Right atrium auricular region (tissue), 2 donors: ENCODE results near the gene IVD. TPM values are rescaled to one million over a fixed set of nuclear protein-coding genes. Genes with fewer than 3 reads are reported as not detected.
A peak's percentile ranks its signal among the peaks of the same experiment; 100 is the strongest.

Experiments
- DNase-seq: peaks from one replicate; pipeline ENCODE4 v3.0.0-alpha.2; 2019; ENCODE audit warnings: low spot score
- H3K27ac ChIP-seq, 2 donors: fragments of 200-600 bp; sonication (generic); 1 replicate in 1 of 2; 2 replicates in 1 of 2; pipeline ENCODE4 v1.5.1; 2016 to 2019
- H3K27me3 ChIP-seq, 2 donors: fragments of 200-600 bp; sonication (generic); one replicate each; pipeline versions ENCODE4 v1.5.1 to v1.6.0; 2017 to 2019
- H3K36me3 ChIP-seq: fragments of 200-600 bp; sonication (generic); one replicate; pipeline ENCODE4 v1.5.1; 2016
- H3K4me1 ChIP-seq, 2 donors: fragments of 200-600 bp; sonication (generic); one replicate each; pipeline versions ENCODE4 v1.5.1 to v1.6.0; 2017 to 2019
- H3K4me3 ChIP-seq, 2 donors: fragments of 200-600 bp; sonication (generic); 1 replicate in 1 of 2; 2 replicates in 1 of 2; pipeline ENCODE4 v1.5.1; 2017 to 2019; ENCODE audit warnings: mild to moderate bottlenecking in 1 of 2, moderate library complexity in 1 of 2
- H3K9me3 ChIP-seq, 2 donors: fragments of 200-600 bp; sonication (generic); one replicate each; pipeline ENCODE4 v1.5.1; 2019
- CTCF ChIP-seq, 2 donors: fragments of 200-600 bp; sonication (generic); IDR thresholded peaks; one replicate each; pipeline ENCODE4 v1.5.1; 2019; ENCODE audit warnings: antibody characterized with exemption in 2 of 2
- total RNA-seq, 2 donors: library from RNA; depleted of rRNA; stranded (reverse); fragments of >200 nt; gene quantifications; one replicate each; pipeline ENCODE4 v1.1.0, GENCODE V29; 2016

The IVD gene
- total RNA-seq, 2 donors from 2014 or later = 49.1 to 65.3 TPM

- H3K4me3 ChIP-seq = no peak overlapping the region
- H3K27ac ChIP-seq = peak overlapping the region; percentile 61 to 76
Measured at GRCh38 chr15:40421246-40422157, 15.9 kb downstream of the IVD start.

GRCh38 chr15:40424483-40425115 lies 19.0 kb downstream of the IVD start:
- no peak overlapping the region for H3K4me3 ChIP-seq
- peaks cover 0 to 25% of the 10 kb centered on the region in 2 donors for H3K4me1 ChIP-seq
- no peak for DNase-seq
- no peaks in the 10 kb centered on the region for H3K36me3 ChIP-seq
- no peak overlapping the region for H3K27ac ChIP-seq
- TF ChIP-seq CTCF (IDR thresholded peaks at IDR 0.05) = no peak
- H3K9me3 ChIP-seq = no peaks in the 10 kb centered on the region
- H3K27me3 ChIP-seq = no peaks in the 10 kb centered on the region

More at GRCh38 chr15:40421246-40422157, 15.9 kb downstream of the IVD start:
- peak; percentile 91 to 96 for TF ChIP-seq CTCF (IDR thresholded peaks at IDR 0.05)
- Histone ChIP-seq H3K36me3 (no peaks in the 10 kb centered on the region), H3K9me3 (no peaks in the 10 kb centered on the region), H3K27me3 (no peaks in the 10 kb centered on the region), H3K4me1 (peaks cover 0 to 25% of the 10 kb centered on the region in 2 donors)
- DNase-seq = peak; percentile 77

- no peaks in the 10 kb centered on the region for H3K27me3 ChIP-seq
- DNase-seq = no peak
- H3K27ac ChIP-seq = no peak overlapping the region
- no peak overlapping the region for H3K4me3 ChIP-seq
- no peaks in the 10 kb centered on the region for H3K9me3 ChIP-seq
- no peaks in the 10 kb centered on the region for H3K36me3 ChIP-seq
- peaks cover 0 to 15% of the 10 kb centered on the region in 2 donors for H3K4me1 ChIP-seq
- no peak for TF ChIP-seq CTCF (IDR thresholded peaks at IDR 0.05)
Measured at GRCh38 chr15:40425681-40426080, 20.1 kb downstream of the IVD start.

GRCh38 chr15:40427188-40427587 lies 21.6 kb downstream of the IVD start:
- no peaks in the 10 kb centered on the region for H3K9me3 ChIP-seq
- H3K27me3 ChIP-seq = no peaks in the 10 kb centered on the region
- no peaks in the 10 kb centered on the region for H3K36me3 ChIP-seq
- H3K27ac ChIP-seq = no peak overlapping the region
- no peak overlapping the region for H3K4me3 ChIP-seq
- DNase-seq = no peak
- no peaks in the 10 kb centered on the region for H3K4me1 ChIP-seq
- no peak for TF ChIP-seq CTCF (IDR thresholded peaks at IDR 0.05)

GRCh38 chr15:40428185-40428584 lies 22.6 kb downstream of the IVD start:
- no peak for DNase-seq
- no peak overlapping the region for H3K4me3 ChIP-seq
- no peaks in the 10 kb centered on the region for H3K9me3 ChIP-seq
- H3K4me1 ChIP-seq = no peaks in the 10 kb centered on the region
- no peak overlapping the region for H3K27ac ChIP-seq
- TF ChIP-seq CTCF (IDR thresholded peaks at IDR 0.05) = no peak
- H3K36me3 ChIP-seq = no peaks in the 10 kb centered on the region
- H3K27me3 ChIP-seq = no peaks in the 10 kb centered on the region
